CD4-positive, alpha-beta T cell treated with Interleukin-10 for 1 hour (primary cell): ENCODE results near the gene FAM234B.

Source experiments
- DNase-seq: peaks from one replicate; pipeline ENCODE4 v3.0.0-alpha.2; 2020

The FAM234B gene

GRCh38 chr12:13093848-13094220, 49.7 kb downstream of the FAM234B start:
- no peak for DNase-seq

GRCh38 chr12:13094367-13094766, 50.2 kb downstream of the FAM234B start:
- no peak for DNase-seq

GRCh38 chr12:13095266-13095995, 51.2 kb downstream of the FAM234B start:
- DNase-seq = no peak

GRCh38 chr12:13097491-13098011, 53.4 kb downstream of the FAM234B start:
- no peak for DNase-seq

- peak; percentile 25 for DNase-seq
These were observed 55.1 kb downstream of the FAM234B start for GRCh38 chr12:13099066-13099843.

GRCh38 chr12:13099844-13100604, 55.8 kb downstream of the FAM234B start:
- peak; percentile 1 for DNase-seq

- no peak for DNase-seq
These were observed 56.4 kb downstream of the FAM234B start for GRCh38 chr12:13100605-13100881.

- DNase-seq = peak; percentile 96
These were observed 56.9 kb downstream of the FAM234B start for GRCh38 chr12:13100882-13101769.

GRCh38 chr12:13101821-13102375, 57.7 kb downstream of the FAM234B start:
- DNase-seq = peak; percentile 41

- peak; percentile 0 for DNase-seq
These were observed 58.4 kb downstream of the FAM234B start for GRCh38 chr12:13102461-13103195.

- DNase-seq = peak; percentile 2
These were observed 59.3 kb downstream of the FAM234B start, which contains the start of gene GSG1 for GRCh38 chr12:13103391-13104033. Gene GSG1, minus strand, starts transcription at chr12:13103667. Its CDS starts 155 bp downstream, at chr12:13103512.

GRCh38 chr12:13104409-13104808, 60.2 kb downstream of the FAM234B start:
- no peak for DNase-seq

GRCh38 chr12:13105781-13106180, 61.6 kb downstream of the FAM234B start:
- no peak for DNase-seq

GRCh38 chr12:13106666-13107065, 62.5 kb downstream of the FAM234B start:
- DNase-seq = no peak

- DNase-seq = no peak
These were observed 68.8 kb downstream of the FAM234B start for GRCh38 chr12:13112968-13113367.

- no peak for DNase-seq
These were observed 70.3 kb downstream of the FAM234B start for GRCh38 chr12:13114251-13115052.

- no peak for DNase-seq
These were observed 72.1 kb downstream of the FAM234B start for GRCh38 chr12:13116259-13116658.

- no peak for DNase-seq
These were observed 72.8 kb downstream of the FAM234B start for GRCh38 chr12:13117029-13117428.

GRCh38 chr12:13119826-13120225, 75.6 kb downstream of the FAM234B start:
- DNase-seq = no peak

GRCh38 chr12:13120413-13120812, 76.2 kb downstream of the FAM234B start:
- DNase-seq = no peak
